ENCODE results near the gene CEP162. TPM values are rescaled to one million over a fixed set of nuclear protein-coding genes. Genes with fewer than 3 reads are reported as not detected.

Gene CEP162
- total RNA-seq, 1 experiment from 2014 or later: 2.4 TPM

DNA sequence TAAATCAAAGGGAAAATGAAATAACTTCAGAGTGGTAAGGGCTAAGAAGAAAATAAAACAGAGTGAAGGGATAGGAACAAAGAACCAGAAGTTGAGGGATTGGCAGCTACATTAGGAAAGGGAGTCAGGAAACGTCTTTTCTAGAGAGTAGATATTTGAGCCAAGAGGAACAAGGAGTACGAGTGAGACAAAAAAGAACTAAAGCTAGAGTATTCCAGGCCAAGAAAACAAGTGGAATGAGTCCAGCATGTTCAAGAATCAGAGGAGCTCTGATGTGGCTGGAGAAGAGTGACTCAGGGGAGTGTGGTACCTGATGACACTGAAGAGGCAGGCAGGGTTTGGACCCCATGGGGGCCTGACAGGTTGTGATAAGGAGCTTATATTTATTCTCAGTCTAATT, 66.3 kb downstream of the CEP162 start:
- intact Hi-C loops (cut with micrococcal nuclease): no loop called here
- Mint-ChIP-seq H3K27me3 (ENCODE audit: insufficient read depth, unreplicated experiment) (no peaks in the 10 kb centered on the region), H3K27ac (ENCODE audit: low read depth, unreplicated experiment) (no peak overlapping the region), H3K4me3 (ENCODE audit: unreplicated experiment) (no peak overlapping the region), H3K9me3 (ENCODE audit: unreplicated experiment) (no peaks in the 10 kb centered on the region), H3K4me1 (ENCODE audit: insufficient read depth, unreplicated experiment) (no peaks in the 10 kb centered on the region), H3K36me3 (ENCODE audit: insufficient read depth, unreplicated experiment) (peaks cover 9% of the 10 kb centered on the region)
- no TSS peak for BruUV-seq (replicated peaks)
- no peak for DNase-seq (ENCODE audit: unreplicated experiment)
- TF ChIP-seq, protein P1, sequence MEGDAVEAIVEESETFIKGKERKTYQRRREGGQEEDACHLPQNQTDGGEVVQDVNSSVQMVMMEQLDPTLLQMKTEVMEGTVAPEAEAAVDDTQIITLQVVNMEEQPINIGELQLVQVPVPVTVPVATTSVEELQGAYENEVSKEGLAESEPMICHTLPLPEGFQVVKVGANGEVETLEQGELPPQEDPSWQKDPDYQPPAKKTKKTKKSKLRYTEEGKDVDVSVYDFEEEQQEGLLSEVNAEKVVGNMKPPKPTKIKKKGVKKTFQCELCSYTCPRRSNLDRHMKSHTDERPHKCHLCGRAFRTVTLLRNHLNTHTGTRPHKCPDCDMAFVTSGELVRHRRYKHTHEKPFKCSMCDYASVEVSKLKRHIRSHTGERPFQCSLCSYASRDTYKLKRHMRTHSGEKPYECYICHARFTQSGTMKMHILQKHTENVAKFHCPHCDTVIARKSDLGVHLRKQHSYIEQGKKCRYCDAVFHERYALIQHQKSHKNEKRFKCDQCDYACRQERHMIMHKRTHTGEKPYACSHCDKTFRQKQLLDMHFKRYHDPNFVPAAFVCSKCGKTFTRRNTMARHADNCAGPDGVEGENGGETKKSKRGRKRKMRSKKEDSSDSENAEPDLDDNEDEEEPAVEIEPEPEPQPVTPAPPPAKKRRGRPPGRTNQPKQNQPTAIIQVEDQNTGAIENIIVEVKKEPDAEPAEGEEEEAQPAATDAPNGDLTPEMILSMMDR (IDR thresholded peaks at IDR 0.05; ENCODE audit: unreplicated experiment): no peak
- ChIA-PET POLR2A (interaction anchor here (1.3 kb wide), 1 partner anchor 10 kb away, joined by 3 read pairs; no protein-coding TSS in a partner anchor), CTCF (interaction anchor here (0.6 kb wide), 1 partner anchor 221 kb away, joined by 3 read pairs; no protein-coding TSS in a partner anchor)

DNA sequence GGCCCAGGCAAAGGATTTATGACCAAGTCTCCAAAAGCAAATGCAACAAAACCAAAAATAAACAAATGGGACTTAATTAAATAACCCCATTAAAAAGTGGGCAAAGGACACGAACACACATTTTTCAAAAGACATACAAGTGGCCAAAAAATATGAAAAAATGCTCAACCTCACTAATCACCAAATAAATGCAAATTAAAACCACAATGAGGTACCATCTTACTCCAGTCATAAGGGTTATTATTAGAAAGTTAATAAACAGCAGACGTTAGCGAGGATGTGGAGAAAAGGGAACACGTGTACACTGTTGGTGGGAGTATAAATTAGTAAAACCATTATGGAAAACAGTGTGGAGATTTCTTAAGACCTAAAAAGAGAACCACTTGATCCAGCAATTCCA, 71.1 kb downstream of the CEP162 start:
- ChIA-PET POLR2A (no interaction called here), CTCF (no interaction called here)
- no peaks in the 10 kb centered on the region for H3K4me1 Mint-ChIP-seq (ENCODE audit: insufficient read depth, unreplicated experiment)
- no peak overlapping the region for H3K4me3 Mint-ChIP-seq (ENCODE audit: unreplicated experiment)
- H3K9me3 Mint-ChIP-seq (ENCODE audit: unreplicated experiment): no peaks in the 10 kb centered on the region
- peaks cover 29% of the 10 kb centered on the region for H3K36me3 Mint-ChIP-seq (ENCODE audit: insufficient read depth, unreplicated experiment)
- TF ChIP-seq, protein P1 (IDR thresholded peaks at IDR 0.05; ENCODE audit: unreplicated experiment): no peak
- BruUV-seq (replicated peaks): no TSS peak
- DNase-seq (ENCODE audit: unreplicated experiment): no peak
- H3K27me3 Mint-ChIP-seq (ENCODE audit: insufficient read depth, unreplicated experiment): no peaks in the 10 kb centered on the region
- H3K27ac Mint-ChIP-seq (ENCODE audit: low read depth, unreplicated experiment): no peak overlapping the region
- intact Hi-C loops (cut with micrococcal nuclease): no loop called here

DNA sequence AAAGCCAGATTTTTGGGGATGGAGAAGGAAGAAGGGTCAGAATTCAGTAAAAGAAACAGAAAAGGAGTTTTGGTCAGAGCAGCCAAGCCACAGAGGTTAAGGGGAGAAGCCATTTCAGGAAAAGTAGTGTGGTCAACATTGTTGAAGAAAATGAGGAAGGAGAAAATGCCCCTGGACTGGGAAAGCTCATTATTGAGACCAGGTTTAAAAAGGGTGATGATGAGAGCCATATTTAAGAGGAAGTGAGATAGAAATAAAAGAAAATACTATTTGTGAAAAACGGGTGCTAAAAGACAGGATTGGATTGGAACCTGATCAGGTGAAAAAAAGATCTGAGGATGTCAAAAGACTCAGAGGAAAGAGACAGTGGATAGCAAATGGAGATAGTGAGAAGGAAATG, 75.8 kb downstream of the CEP162 start:
- Mint-ChIP-seq H3K9me3 (ENCODE audit: unreplicated experiment) (no peaks in the 10 kb centered on the region), H3K4me3 (ENCODE audit: unreplicated experiment) (no peak overlapping the region), H3K36me3 (ENCODE audit: insufficient read depth, unreplicated experiment) (peaks cover 23% of the 10 kb centered on the region), H3K27me3 (ENCODE audit: insufficient read depth, unreplicated experiment) (no peaks in the 10 kb centered on the region), H3K4me1 (ENCODE audit: insufficient read depth, unreplicated experiment) (peaks cover 6% of the 10 kb centered on the region), H3K27ac (ENCODE audit: low read depth, unreplicated experiment) (peak overlapping the region; percentile 81)
- no peak for DNase-seq (ENCODE audit: unreplicated experiment)
- ChIA-PET POLR2A (interaction anchor here (0.7 to 1.0 kb wide), 2 partner anchors 51 to 191 kb away, joined by 3 to 4 read pairs; no protein-coding TSS in a partner anchor), CTCF (no interaction called here)
- intact Hi-C loops (cut with micrococcal nuclease): no loop called here
- TF ChIP-seq, protein P1 (IDR thresholded peaks at IDR 0.05; ENCODE audit: unreplicated experiment): no peak
- no TSS peak for BruUV-seq (replicated peaks)

DNA sequence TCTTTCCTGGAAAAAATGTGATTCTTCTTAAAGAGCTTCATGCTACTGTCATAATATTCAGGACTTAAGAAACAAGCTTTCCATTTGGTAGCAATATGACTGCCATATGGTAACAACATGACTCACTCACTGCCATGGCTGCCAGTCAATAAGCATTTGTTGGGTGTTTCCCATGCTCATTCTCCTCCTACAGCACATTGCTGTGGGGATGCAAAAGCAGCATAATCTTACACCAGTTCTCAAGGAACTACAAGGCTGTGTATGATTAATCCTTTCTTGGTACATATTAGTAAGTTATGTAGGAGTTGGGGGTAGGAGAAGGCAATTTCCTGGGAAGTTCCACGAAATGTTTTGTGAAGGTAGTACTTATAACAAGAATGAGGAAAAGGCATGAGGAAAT, 76.7 kb downstream of the CEP162 start:
- peak; percentile 66 for DNase-seq (ENCODE audit: unreplicated experiment)
- TF ChIP-seq, protein P1 (IDR thresholded peaks at IDR 0.05; ENCODE audit: unreplicated experiment): no peak
- Mint-ChIP-seq H3K4me3 (ENCODE audit: unreplicated experiment) (no peak overlapping the region), H3K9me3 (ENCODE audit: unreplicated experiment) (no peaks in the 10 kb centered on the region), H3K4me1 (ENCODE audit: insufficient read depth, unreplicated experiment) (peaks cover 6% of the 10 kb centered on the region), H3K36me3 (ENCODE audit: insufficient read depth, unreplicated experiment) (peaks cover 29% of the 10 kb centered on the region), H3K27ac (ENCODE audit: low read depth, unreplicated experiment) (peak overlapping the region; percentile 81), H3K27me3 (ENCODE audit: insufficient read depth, unreplicated experiment) (no peaks in the 10 kb centered on the region)
- intact Hi-C loops (cut with micrococcal nuclease): no loop called here
- POLR2A ChIA-PET: interaction anchor here (1.0 kb wide), 1 partner anchor 50 kb away, joined by 3 read pairs; no protein-coding TSS in a partner anchor
- CTCF ChIA-PET: interaction anchor here (0.6 kb wide), 1 partner anchor 41 kb away, joined by 5 read pairs; no protein-coding TSS in a partner anchor
- BruUV-seq (replicated peaks): no TSS peak

Measured in MCF 10A (cell line).